SK-N-SH (cell line): ENCODE data around the gene UTF1. TPM values are rescaled to one million over a fixed set of nuclear protein-coding genes. Genes with fewer than 3 reads are reported as not detected.

Experiments
- CTCF ChIA-PET: fragments of 300-600, 350-600 bp; formaldehyde crosslinking; extraction: SDS; loops from one replicate; lab custom pipeline; 2021; lab: Yijun Ruan, JAX
- POLR2A ChIA-PET: fragments of 350-600 bp; sonication (Branson Sonifier 250); formaldehyde crosslinking; extraction: SDS; loops from one replicate; lab custom pipeline; 2020; ENCODE audit warnings: antibody characterized with exemption, inconsistent platforms; lab: Yijun Ruan, JAX
- DNase-seq: peaks from one replicate; pipeline ENCODE4 v3.0.0; 2012
- H2AFZ ChIP-seq: fragments of 200-600 bp; sonication (generic); 2 replicates; pipeline ENCODE4 v1.8.1; 2016; ENCODE audit warnings: antibody characterized with exemption, mild to moderate bottlenecking, low read depth
- H3F3A ChIP-seq: fragments of 200-600 bp; sonication (generic); replicated peaks from 2 replicates; pipeline ENCODE3; 2016; ENCODE audit warnings: antibody characterized with exemption, mild to moderate bottlenecking; ENCODE audit not compliant: insufficient read depth
- H3K27ac ChIP-seq, 2 experiments: fragments of 200-500 bp in 1 of 2; fragments of 200-600 bp in 1 of 2; sonication (Bioruptor generic) in 1 of 2; sonication (generic), shearing (Covaris generic) in 1 of 2; 2 replicates each; pipeline versions ENCODE4 v1.5.1 to v1.6.1; 2014 to 2016; ENCODE audit warnings: low read depth in 2 of 2, inconsistent platforms in 1 of 2, low read length in 1 of 2, mild to moderate bottlenecking in 1 of 2, mixed read lengths in 1 of 2
- H3K27me3 ChIP-seq: fragments of 200-600 bp; sonication (generic), shearing (Covaris generic); 2 replicates; pipeline ENCODE4 v1.6.1; 2016; ENCODE audit warnings: mixed run types; ENCODE audit not compliant: insufficient read depth
- H3K36me3 ChIP-seq, 2 experiments: fragments of 200-500 bp in 1 of 2; fragments of 200-600 bp in 1 of 2; sonication (Bioruptor generic) in 1 of 2; sonication (generic) in 1 of 2; replicated peaks in 1 of 2; 2 replicates each; pipeline versions ENCODE3 to v1.5.1; 2014 to 2016; ENCODE audit warnings: low read length in 1 of 2, mild to moderate bottlenecking in 1 of 2; ENCODE audit not compliant: insufficient read depth in 2 of 2, control insufficient read depth in 1 of 2
- H3K4me1 ChIP-seq, 2 experiments: fragments of 200-500 bp in 1 of 2; fragments of 200-600 bp in 1 of 2; sonication (Bioruptor generic) in 1 of 2; sonication (generic), shearing (Covaris generic) in 1 of 2; 2 replicates each; pipeline versions ENCODE4 v1.5.1 to v1.6.1; 2014 to 2016; ENCODE audit warnings: low read depth in 1 of 2, low read length in 1 of 2, mixed run types in 1 of 2; ENCODE audit not compliant: insufficient read depth in 2 of 2, control insufficient read depth in 1 of 2
- H3K4me2 ChIP-seq: fragments of 200-600 bp; sonication (generic), shearing (Covaris generic); 2 replicates; pipeline ENCODE4 v1.6.1; 2017; ENCODE audit warnings: mixed run types
- H3K4me3 ChIP-seq, 2 experiments: fragments of 200-500 bp in 1 of 2; fragments of 200-600 bp in 1 of 2; sonication (Bioruptor generic) in 1 of 2; sonication (generic), shearing (Covaris generic) in 1 of 2; 2 replicates each; pipeline versions ENCODE4 v1.5.1 to v1.8.1; 2014 to 2016; ENCODE audit warnings: low read depth in 2 of 2, inconsistent platforms in 1 of 2, low read length in 1 of 2, mild to moderate bottlenecking in 1 of 2, mixed read lengths in 1 of 2, moderate library complexity in 1 of 2
- H3K79me2 ChIP-seq: fragments of 200-600 bp; sonication (generic); 2 replicates; pipeline ENCODE4 v1.8.1; 2017; ENCODE audit warnings: mild to moderate bottlenecking; ENCODE audit not compliant: insufficient read depth
- H3K9ac ChIP-seq: fragments of 200-600 bp; sonication (generic); 2 replicates; pipeline ENCODE4 v1.6.1; 2017; ENCODE audit warnings: mixed run types
- H3K9me2 ChIP-seq: fragments of 200-600 bp; sonication (generic); 2 replicates; pipeline ENCODE4 v1.6.1; 2017; ENCODE audit warnings: mixed run types
- H3K9me3 ChIP-seq: fragments of 200-600 bp; sonication (generic); 2 replicates; pipeline ENCODE4 v1.6.1; 2017; ENCODE audit warnings: mixed run types, mild to moderate bottlenecking, moderate library complexity
- H4K20me1 ChIP-seq: fragments of 200-600 bp; sonication (generic); 2 replicates; pipeline ENCODE4 v1.6.1; 2017; ENCODE audit warnings: mild to moderate bottlenecking, mixed run types; ENCODE audit not compliant: insufficient read depth
- CHD2 ChIP-seq: fragments of 150-350 bp; IDR thresholded peaks from 2 replicates; pipeline ENCODE4 v1.6.1; 2018; ENCODE audit warnings: low read length; ENCODE audit not compliant: partially characterized antibody
- ELF1 ChIP-seq: IDR thresholded peaks from 2 replicates; pipeline ENCODE4 v1.4.0; 2012
- EP300 ChIP-seq, 2 experiments: IDR thresholded peaks; 2 replicates each; pipeline versions ENCODE4 v1.4.0 to v1.6.1; 2012; ENCODE audit warnings: borderline replicate concordance in 1 of 2, low read depth in 1 of 2, low read length in 1 of 2
- EZH2phosphoT487 ChIP-seq: fragments of 200-600 bp; sonication (generic); IDR thresholded peaks from 2 replicates; pipeline ENCODE4 v1.6.1; 2017; ENCODE audit warnings: low read depth, mixed run types, mild to moderate bottlenecking, antibody characterized with exemption, moderate library complexity, borderline replicate concordance
- FOXM1 ChIP-seq: IDR thresholded peaks from 2 replicates; pipeline ENCODE4 v1.4.0; 2012; ENCODE audit warnings: low read depth, mild to moderate bottlenecking
- GABPA ChIP-seq: IDR thresholded peaks from 2 replicates; pipeline ENCODE4 v1.4.0; 2012; ENCODE audit warnings: low read depth, mild to moderate bottlenecking
- NFIC ChIP-seq: IDR thresholded peaks from 2 replicates; pipeline ENCODE4 v1.4.0; 2012; ENCODE audit warnings: borderline replicate concordance
- RAD21 ChIP-seq: IDR thresholded peaks from 2 replicates; pipeline ENCODE4 v1.6.1; 2012; ENCODE audit warnings: mild to moderate bottlenecking, low read length
- RCOR1 ChIP-seq: fragments of 150-350 bp; IDR thresholded peaks from 2 replicates; pipeline ENCODE4 v1.6.1; 2017; ENCODE audit warnings: antibody characterized with exemption, low read length
- SMC3 ChIP-seq: IDR thresholded peaks from 2 replicates; pipeline ENCODE4 v1.6.1; 2012; ENCODE audit warnings: low read depth, low read length, improper control_type of control experiment
- TCF12 ChIP-seq: IDR thresholded peaks from 2 replicates; pipeline ENCODE4 v1.4.0; 2012
- TEAD4 ChIP-seq: IDR thresholded peaks from 2 replicates; pipeline ENCODE4 v1.4.0; 2012; ENCODE audit warnings: mild to moderate bottlenecking, borderline replicate concordance; ENCODE audit not compliant: insufficient read depth
- WGBS: methylation state at CpG from one replicate; pipeline ENCODE4 v1.1.6; 2017; ENCODE audit warnings: low lambda C conversion rate; 5-methylcytosine and 5-hydroxymethylcytosine counted together
- polyA plus RNA-seq, 3 experiments: library from polyadenylated mRNA; depleted of rRNA; stranded (reverse); fragments of >200 nt; gene quantifications; 2 replicates each; pipeline ENCODE4 v1.2.3, GENCODE V29; 2012
- TF ChIP-seq, protein P1 (sequence below): fragments of 200-600 bp; sonication (generic); IDR thresholded peaks from 2 replicates; pipeline ENCODE4 v1.6.1; 2017; ENCODE audit warnings: antibody characterized with exemption, mild to moderate bottlenecking, moderate library complexity
- TF ChIP-seq, protein P2 (sequence below): IDR thresholded peaks from 2 replicates; pipeline ENCODE4; 2012
- TF ChIP-seq, protein P3 (sequence below): IDR thresholded peaks from 2 replicates; pipeline ENCODE4 v1.4.0; 2012; ENCODE audit warnings: low read depth, borderline replicate concordance

The UTF1 gene
- polyA plus RNA-seq, 1 of the 3 experiments (the other 2 are of a cell fraction) = not detected

DNA sequence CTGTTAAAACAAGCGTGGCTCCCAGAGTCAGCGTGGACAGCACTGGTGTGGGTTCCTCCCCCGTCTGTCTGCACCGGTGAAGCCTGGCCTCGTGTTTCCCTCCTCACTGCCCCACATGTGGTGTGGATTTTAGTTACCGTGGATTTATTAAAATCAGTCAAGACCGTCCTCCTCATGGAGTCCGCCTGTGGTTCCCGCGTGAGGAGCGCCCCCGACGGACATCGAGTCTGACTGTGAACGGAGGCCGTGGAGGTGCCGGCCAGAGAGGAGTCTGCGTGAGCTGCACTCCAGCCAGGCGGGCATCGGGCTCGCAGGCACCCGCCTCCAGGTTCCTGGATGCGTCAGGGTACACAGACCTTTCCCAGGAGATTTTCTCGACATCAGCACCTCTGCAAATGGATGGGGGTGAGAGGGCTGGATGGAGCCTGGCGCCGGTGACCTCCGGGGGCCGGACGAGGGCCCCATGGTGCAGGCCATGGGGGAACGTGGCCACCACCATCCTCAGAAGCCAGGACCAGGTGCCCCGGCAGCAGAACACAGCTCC is 26.3 kb upstream of the UTF1 start:
- no peaks in the 10 kb centered on the region for H3F3A ChIP-seq
- H4K20me1 ChIP-seq = no peaks in the 10 kb centered on the region
- no peaks in the 10 kb centered on the region for H3K79me2 ChIP-seq
- no peaks in the 10 kb centered on the region for H3K9me2 ChIP-seq
- CTCF ChIA-PET = interaction anchor here (0.7 kb wide), 1 partner anchor 60 kb away, joined by 3 read pairs; no protein-coding TSS in a partner anchor
- no peak for DNase-seq
- no peak for TF ChIP-seq RCOR1
- TF ChIP-seq TCF12 = no peak
- no peak for TF ChIP-seq EP300 (IDR thresholded peaks at IDR 0.05; ENCODE audit: borderline replicate concordance in 1 of 2, low read depth in 1 of 2, low read length in 1 of 2)
- TF ChIP-seq EZH2phosphoT487 = no peak
- TF ChIP-seq, protein P1, sequence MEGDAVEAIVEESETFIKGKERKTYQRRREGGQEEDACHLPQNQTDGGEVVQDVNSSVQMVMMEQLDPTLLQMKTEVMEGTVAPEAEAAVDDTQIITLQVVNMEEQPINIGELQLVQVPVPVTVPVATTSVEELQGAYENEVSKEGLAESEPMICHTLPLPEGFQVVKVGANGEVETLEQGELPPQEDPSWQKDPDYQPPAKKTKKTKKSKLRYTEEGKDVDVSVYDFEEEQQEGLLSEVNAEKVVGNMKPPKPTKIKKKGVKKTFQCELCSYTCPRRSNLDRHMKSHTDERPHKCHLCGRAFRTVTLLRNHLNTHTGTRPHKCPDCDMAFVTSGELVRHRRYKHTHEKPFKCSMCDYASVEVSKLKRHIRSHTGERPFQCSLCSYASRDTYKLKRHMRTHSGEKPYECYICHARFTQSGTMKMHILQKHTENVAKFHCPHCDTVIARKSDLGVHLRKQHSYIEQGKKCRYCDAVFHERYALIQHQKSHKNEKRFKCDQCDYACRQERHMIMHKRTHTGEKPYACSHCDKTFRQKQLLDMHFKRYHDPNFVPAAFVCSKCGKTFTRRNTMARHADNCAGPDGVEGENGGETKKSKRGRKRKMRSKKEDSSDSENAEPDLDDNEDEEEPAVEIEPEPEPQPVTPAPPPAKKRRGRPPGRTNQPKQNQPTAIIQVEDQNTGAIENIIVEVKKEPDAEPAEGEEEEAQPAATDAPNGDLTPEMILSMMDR = no peak
- no peak for TF ChIP-seq NFIC
- TF ChIP-seq, protein P2, sequence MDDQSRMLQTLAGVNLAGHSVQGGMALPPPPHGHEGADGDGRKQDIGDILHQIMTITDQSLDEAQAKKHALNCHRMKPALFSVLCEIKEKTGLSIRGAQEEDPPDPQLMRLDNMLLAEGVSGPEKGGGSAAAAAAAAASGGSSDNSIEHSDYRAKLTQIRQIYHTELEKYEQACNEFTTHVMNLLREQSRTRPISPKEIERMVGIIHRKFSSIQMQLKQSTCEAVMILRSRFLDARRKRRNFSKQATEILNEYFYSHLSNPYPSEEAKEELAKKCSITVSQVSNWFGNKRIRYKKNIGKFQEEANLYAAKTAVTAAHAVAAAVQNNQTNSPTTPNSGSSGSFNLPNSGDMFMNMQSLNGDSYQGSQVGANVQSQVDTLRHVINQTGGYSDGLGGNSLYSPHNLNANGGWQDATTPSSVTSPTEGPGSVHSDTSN = no peak
- TF ChIP-seq ELF1 = no peak
- no peak for TF ChIP-seq CHD2
- TF ChIP-seq TEAD4 = no peak
- TF ChIP-seq RAD21 = no peak
- no peak for TF ChIP-seq SMC3
- TF ChIP-seq FOXM1 = no peak
- TF ChIP-seq, protein P3, sequence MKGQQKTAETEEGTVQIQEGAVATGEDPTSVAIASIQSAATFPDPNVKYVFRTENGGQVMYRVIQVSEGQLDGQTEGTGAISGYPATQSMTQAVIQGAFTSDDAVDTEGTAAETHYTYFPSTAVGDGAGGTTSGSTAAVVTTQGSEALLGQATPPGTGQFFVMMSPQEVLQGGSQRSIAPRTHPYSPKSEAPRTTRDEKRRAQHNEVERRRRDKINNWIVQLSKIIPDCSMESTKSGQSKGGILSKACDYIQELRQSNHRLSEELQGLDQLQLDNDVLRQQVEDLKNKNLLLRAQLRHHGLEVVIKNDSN = no peak
- no peak for TF ChIP-seq GABPA
- H3K4me1 ChIP-seq = no peaks in the 10 kb centered on the region
- no peak overlapping the region for H2AFZ ChIP-seq
- H3K9ac ChIP-seq = no peak overlapping the region
- 29% methylated on average over 14 of the region's 31 CpGs for WGBS
- H3K4me3 ChIP-seq = no peak overlapping the region
- no peak overlapping the region for H3K4me2 ChIP-seq
- no peaks in the 10 kb centered on the region for H3K9me3 ChIP-seq
- no peak overlapping the region for H3K27ac ChIP-seq
- H3K36me3 ChIP-seq = no peaks in the 10 kb centered on the region
- POLR2A ChIA-PET = no interaction called here
- 0 out of 2 replicates have a peak, but pooled peaks cover 5% of the 10 kb centered on the region for H3K27me3 ChIP-seq
